Transverse colon (tissue), 4 donors: ENCODE results near the gene ARHGAP18.

Experiments
- CTCF ChIP-seq, 5 experiments: fragments of 200-600 bp in 3 of 5; fragments of 450-650 bp in 2 of 5; sonication (generic) in 3 of 5; IDR thresholded peaks; 1 replicate in 2 of 5; 2 replicates in 3 of 5; pipeline ENCODE4 v1.5.1; 2016 to 2017; ENCODE audit warnings: antibody characterized with exemption in 5 of 5, inconsistent platforms in 3 of 5, mild to moderate bottlenecking in 2 of 5, moderate library complexity in 1 of 5
- EP300 ChIP-seq: sonication (generic); formaldehyde crosslinking; IDR thresholded peaks from one replicate; pipeline ENCODE4 v1.6.1; 2017; ENCODE audit warnings: antibody characterized with exemption, low read depth
- POLR2A ChIP-seq: fragments of 450-650 bp; IDR thresholded peaks from one replicate; pipeline ENCODE4 v1.6.1; 2016; ENCODE audit warnings: antibody characterized with exemption, mild to moderate bottlenecking, moderate library complexity
- POLR2AphosphoS5 ChIP-seq, 3 donors: sonication (generic); formaldehyde crosslinking; IDR thresholded peaks; one replicate each; pipeline ENCODE4 v1.6.1; 2016; ENCODE audit warnings: antibody characterized with exemption in 3 of 3

- TF ChIP-seq CTCF (IDR thresholded peaks at IDR 0.05) (no peak), POLR2A (no peak), POLR2AphosphoS5 (IDR thresholded peaks at IDR 0.05) (no peak), EP300 (no peak)
Measured at GRCh38 chr6:129699659-129700058, 10.3 kb downstream of the ARHGAP18 start.
